Measurements from ENCODE around the gene PPM1H.

PPM1H gene

DNA sequence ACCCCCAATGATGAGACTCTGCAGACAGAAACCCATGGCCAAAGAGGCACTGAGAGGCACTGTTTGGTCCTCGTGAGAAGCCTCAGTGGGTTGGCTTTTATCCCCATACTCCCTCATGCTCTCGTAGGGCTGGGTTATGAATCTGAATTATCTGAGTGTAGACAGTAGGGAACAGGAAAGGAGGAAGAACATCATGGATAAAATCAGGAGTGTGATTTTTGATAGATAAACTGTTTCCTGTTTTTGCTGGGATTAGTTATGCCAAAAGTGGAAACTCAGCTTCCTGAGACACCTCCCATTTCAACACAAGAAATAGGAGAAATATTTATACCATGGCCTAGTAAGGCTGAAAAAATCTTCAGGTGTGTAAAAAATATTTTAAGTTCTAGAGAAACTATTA, 177.9 kb downstream of the PPM1H start:
- TF ChIP-seq, protein P1, sequence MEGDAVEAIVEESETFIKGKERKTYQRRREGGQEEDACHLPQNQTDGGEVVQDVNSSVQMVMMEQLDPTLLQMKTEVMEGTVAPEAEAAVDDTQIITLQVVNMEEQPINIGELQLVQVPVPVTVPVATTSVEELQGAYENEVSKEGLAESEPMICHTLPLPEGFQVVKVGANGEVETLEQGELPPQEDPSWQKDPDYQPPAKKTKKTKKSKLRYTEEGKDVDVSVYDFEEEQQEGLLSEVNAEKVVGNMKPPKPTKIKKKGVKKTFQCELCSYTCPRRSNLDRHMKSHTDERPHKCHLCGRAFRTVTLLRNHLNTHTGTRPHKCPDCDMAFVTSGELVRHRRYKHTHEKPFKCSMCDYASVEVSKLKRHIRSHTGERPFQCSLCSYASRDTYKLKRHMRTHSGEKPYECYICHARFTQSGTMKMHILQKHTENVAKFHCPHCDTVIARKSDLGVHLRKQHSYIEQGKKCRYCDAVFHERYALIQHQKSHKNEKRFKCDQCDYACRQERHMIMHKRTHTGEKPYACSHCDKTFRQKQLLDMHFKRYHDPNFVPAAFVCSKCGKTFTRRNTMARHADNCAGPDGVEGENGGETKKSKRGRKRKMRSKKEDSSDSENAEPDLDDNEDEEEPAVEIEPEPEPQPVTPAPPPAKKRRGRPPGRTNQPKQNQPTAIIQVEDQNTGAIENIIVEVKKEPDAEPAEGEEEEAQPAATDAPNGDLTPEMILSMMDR (IDR thresholded peaks at IDR 0.05; ENCODE audit: low read depth, low read length), result no peak
- no peak for DNase-seq (ENCODE audit: extremely low read depth, low read depth)

DNA sequence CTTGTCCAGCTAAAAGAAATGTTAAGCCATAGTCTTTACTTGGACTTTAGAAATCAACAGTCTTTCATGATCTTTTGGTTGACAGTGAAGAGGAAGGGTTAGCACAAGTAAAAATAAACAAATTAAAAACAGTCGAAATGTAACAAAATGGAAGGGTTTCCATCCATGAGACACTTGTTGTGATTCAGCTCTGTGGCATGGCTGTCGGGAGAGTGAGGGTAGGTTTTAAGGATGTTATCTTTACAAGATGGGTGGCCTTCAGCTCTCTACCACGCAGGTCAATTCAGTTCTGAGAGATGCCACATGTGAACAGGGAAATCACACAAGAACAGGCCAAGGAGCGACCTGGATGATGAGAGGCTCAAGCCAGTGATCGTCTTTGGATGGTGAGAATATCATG, 180.2 kb downstream of the PPM1H start:
- TF ChIP-seq, protein P1 (IDR thresholded peaks at IDR 0.05; ENCODE audit: low read depth, low read length), result no peak
- DNase-seq (ENCODE audit: extremely low read depth, low read depth), result no peak

DNA sequence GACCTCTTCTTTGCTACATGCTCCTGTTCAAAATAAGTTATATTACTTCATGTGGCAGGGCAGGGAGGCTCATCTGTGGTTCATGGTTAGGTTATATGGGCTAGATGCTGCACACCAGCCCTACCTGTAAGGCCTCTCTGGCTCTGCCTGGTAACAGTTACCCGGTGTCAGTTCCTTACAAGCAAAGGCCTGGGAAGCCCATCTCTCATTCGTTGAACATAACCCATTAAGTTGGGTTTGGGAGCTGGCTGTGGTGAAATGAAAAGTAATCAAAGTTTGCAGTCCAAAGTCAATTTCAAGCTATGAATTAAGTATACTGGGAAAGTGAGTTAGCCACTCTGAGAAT, 183.2 kb downstream of the PPM1H start:
- no peak for DNase-seq (ENCODE audit: extremely low read depth, low read depth)
- TF ChIP-seq, protein P1 (IDR thresholded peaks at IDR 0.05; ENCODE audit: low read depth, low read length), result no peak

DNA sequence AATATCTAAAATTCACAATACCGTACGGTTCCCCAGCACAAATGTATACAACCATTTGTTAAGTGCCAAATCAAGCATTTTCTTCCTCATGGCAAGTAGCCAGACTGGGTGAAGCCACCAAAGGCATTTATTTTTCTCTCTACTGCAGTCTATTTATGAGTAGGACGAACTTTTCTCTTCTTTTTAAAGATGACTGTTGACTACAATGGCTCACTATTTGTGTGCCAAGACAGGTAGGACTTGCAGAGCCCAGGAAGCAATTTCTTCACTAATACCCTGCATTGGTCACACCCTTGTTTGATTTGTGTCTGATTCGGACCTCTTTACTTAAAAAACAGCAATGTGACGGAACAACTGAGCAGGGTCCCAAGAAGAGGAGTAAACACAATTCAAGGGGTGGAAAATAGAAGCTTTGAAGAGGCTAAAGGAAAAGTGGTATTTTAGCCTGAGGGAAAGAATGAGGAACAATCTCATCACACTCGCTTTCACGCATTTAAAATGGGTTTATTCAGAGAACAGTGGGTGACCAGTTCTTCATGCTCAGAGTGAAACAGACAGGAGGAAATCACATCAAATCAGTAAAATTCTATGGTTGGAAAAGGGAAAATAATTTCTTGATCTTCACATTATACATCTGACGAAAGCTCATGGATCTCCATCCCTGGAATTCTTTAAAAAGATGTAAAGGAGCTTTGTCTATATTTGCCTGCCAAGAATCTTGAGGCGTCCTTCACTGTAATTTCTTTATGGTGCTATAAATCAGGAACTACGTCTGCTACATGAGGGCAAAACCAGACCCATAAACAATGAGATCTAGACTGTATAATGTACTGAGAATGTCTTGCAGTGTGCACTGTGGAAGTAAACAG, 183.8 kb downstream of the PPM1H start:
- DNase-seq (ENCODE audit: extremely low read depth, low read depth), result no peak
- TF ChIP-seq, protein P1 (IDR thresholded peaks at IDR 0.05; ENCODE audit: low read depth, low read length), result no peak

DNA sequence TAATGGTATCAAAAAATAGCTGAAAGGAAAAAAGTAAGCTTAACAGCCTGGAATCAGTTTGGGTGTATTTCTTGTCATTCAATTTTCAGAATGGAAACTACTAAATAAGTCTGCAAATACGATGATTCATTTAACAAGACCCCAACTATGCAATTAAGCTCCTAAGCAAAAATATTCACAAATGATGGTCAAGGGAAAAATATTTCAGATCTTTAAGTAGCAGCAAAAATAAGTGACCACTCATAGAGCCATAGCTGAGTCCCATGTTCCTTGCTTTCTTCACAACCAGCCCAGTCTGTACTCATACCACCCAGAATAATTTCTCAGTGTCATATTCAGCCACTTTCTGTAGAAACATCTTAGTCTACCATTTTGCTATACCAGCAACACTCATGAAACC, 185.4 kb downstream of the PPM1H start:
- TF ChIP-seq, protein P1 (IDR thresholded peaks at IDR 0.05; ENCODE audit: low read depth, low read length), result no peak
- DNase-seq (ENCODE audit: extremely low read depth, low read depth), result no peak

DNA sequence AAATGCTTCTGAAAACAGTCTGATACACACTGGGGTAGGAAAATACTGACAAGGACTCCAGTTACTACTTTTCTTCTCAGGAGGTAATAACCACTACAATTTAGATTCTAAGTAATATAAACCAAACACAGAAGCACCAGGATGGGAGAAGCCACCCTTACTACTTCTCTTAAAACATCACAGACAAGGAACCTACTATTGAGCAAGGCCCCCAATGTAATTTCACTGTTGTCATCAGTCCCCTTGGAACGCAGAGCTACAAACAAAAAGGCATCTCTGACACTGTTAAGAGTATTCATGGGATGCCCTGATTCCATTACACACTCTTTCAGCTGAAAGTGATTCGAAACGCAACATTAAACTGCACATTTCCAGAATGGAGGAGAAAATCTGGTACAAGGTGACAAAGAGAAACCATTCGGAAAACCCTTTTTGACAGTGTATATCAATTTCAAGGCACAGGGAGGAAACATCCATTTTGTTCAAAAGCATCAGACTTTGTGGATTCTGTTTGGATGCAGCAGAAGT, 185.9 kb downstream of the PPM1H start:
- no peak for DNase-seq (ENCODE audit: extremely low read depth, low read depth)

DNA sequence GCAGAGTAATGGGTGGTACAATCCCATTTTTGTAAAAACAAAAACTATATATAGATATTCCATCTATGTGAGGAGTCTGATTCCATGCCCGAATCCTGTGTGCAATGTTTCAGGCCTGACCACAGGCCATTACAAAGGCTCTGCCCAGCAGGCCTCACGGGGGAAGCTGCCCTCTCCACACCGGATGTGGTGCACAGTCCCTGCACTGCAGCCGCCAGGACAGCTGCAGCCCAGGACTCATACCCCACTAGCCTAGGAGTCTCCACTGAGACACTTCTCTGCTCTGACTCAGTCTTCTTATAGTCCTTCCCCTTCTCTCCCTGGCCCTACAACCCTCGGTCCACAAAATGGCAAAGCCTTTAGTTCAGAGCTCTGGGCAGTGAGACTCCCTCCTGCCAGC, 190.4 kb downstream of the PPM1H start:
- DNase-seq (ENCODE audit: extremely low read depth, low read depth), result no peak
- TF ChIP-seq, protein P1 (IDR thresholded peaks at IDR 0.05; ENCODE audit: low read depth, low read length), result no peak

More for the DNA sequence above, 185.9 kb downstream of the PPM1H start:
- TF ChIP-seq, protein P1 (IDR thresholded peaks at IDR 0.05; ENCODE audit: low read depth, low read length), result no peak

Data from AG09319 (cell line).